NB4 (cell line): ENCODE data around the gene OSBPL10.

Experiments
- MYC ChIP-seq: IDR thresholded peaks from 2 replicates; pipeline ENCODE4 v1.6.1; 2011; ENCODE audit warnings: low read depth, low read length
- POLR2A ChIP-seq: IDR thresholded peaks from 2 replicates; pipeline ENCODE4 v1.6.1; 2011; ENCODE audit warnings: mild to moderate bottlenecking; ENCODE audit not compliant: insufficient read length; ENCODE audit errors: extremely low read depth
- TF ChIP-seq, protein P1 (sequence below): IDR thresholded peaks from one replicate; pipeline ENCODE4 v1.5.1; 2012; ENCODE audit warnings: low read depth, low read length
- TF ChIP-seq, protein P2 (sequence below): IDR thresholded peaks from 2 replicates; pipeline ENCODE4 v1.6.1; 2011; ENCODE audit warnings: low read depth, low read length

DNA sequence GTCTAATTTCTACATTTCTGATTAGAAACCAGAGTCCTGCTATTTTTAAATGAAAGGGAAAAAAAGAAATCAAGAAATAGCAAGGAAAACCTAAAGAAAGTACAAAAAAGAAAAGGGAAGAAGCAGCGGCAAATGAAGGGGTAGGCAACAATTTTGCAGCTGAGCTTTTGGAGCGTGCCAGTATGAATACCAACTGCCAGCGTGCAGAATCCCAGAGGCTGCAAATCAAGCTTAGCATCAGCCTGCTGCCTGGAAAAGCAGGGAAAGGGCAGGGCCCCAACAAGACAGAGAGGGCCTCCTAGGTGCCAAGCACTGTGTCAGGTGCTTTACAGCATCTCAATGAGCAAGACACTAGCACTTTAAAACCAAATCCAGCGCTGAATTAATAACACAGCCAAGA is 271.5 kb downstream of the OSBPL10 start:
- TF ChIP-seq POLR2A (no peak), MYC (no peak)
- TF ChIP-seq, protein P1, sequence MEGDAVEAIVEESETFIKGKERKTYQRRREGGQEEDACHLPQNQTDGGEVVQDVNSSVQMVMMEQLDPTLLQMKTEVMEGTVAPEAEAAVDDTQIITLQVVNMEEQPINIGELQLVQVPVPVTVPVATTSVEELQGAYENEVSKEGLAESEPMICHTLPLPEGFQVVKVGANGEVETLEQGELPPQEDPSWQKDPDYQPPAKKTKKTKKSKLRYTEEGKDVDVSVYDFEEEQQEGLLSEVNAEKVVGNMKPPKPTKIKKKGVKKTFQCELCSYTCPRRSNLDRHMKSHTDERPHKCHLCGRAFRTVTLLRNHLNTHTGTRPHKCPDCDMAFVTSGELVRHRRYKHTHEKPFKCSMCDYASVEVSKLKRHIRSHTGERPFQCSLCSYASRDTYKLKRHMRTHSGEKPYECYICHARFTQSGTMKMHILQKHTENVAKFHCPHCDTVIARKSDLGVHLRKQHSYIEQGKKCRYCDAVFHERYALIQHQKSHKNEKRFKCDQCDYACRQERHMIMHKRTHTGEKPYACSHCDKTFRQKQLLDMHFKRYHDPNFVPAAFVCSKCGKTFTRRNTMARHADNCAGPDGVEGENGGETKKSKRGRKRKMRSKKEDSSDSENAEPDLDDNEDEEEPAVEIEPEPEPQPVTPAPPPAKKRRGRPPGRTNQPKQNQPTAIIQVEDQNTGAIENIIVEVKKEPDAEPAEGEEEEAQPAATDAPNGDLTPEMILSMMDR, result no peak
- TF ChIP-seq, protein P2, sequence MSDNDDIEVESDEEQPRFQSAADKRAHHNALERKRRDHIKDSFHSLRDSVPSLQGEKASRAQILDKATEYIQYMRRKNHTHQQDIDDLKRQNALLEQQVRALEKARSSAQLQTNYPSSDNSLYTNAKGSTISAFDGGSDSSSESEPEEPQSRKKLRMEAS, result no peak
